HepG2 (cell line): Measurements from ENCODE around the gene HDLBP. TPM values are rescaled to one million over a fixed set of nuclear protein-coding genes. Genes with fewer than 3 reads are reported as not detected.

ENCODE experiments used
- AGO1 ChIP-seq: fragments of 200-400 bp; formaldehyde crosslinking; IDR thresholded peaks from 2 replicates; pipeline ENCODE4 v1.6.1; 2017; ENCODE audit warnings: mild to moderate bottlenecking, low read depth, low read length, moderate library complexity; ENCODE audit not compliant: poor library complexity, severe bottlenecking
- AGO2 ChIP-seq: fragments of 200-400 bp; formaldehyde crosslinking; optimal IDR thresholded peaks from 2 replicates; pipeline ENCODE3; 2017; ENCODE audit warnings: mild to moderate bottlenecking, low read depth, low read length, moderate library complexity
- AKAP8 ChIP-seq: sonication (generic); formaldehyde crosslinking; IDR thresholded peaks from 2 replicates; pipeline ENCODE4 v1.5.1; 2020; ENCODE audit warnings: mild to moderate bottlenecking, missing genetic modification reagents
- AKNA ChIP-seq: sonication (generic); formaldehyde crosslinking; IDR thresholded peaks from 2 replicates; pipeline ENCODE4 v1.4.0; 2020; ENCODE audit warnings: missing genetic modification reagents, borderline replicate concordance
- CAMTA2 ChIP-seq: sonication (generic); formaldehyde crosslinking; IDR thresholded peaks from 2 replicates; pipeline ENCODE4 v1.4.0; 2020; ENCODE audit warnings: mild to moderate bottlenecking, missing genetic modification reagents, borderline replicate concordance
- HMG20A ChIP-seq: IDR thresholded peaks from 2 replicates; pipeline ENCODE4 v1.6.1; 2016; ENCODE audit warnings: borderline replicate concordance
- NR2F1 ChIP-seq, 2 experiments: fragments of 450-650 bp in 1 of 2; formaldehyde crosslinking in 1 of 2; IDR thresholded peaks; 2 replicates each; pipeline versions ENCODE4 v1.5.0 to v1.6.1; 2016 to 2020; ENCODE audit warnings: mild to moderate bottlenecking in 1 of 2, missing compliant biosample characterization in 1 of 2, missing genetic modification reagents in 1 of 2, moderate library complexity in 1 of 2
- PAF1 ChIP-seq: IDR thresholded peaks from 2 replicates; pipeline ENCODE4 v1.6.1; 2016; ENCODE audit warnings: missing genetic modification reagents, missing compliant biosample characterization
- POGZ ChIP-seq: sonication (generic); formaldehyde crosslinking; IDR thresholded peaks from 2 replicates; pipeline ENCODE4 v1.4.0; 2020; ENCODE audit warnings: mild to moderate bottlenecking, missing genetic modification reagents
- RFX5 ChIP-seq: IDR thresholded peaks from 2 replicates; pipeline ENCODE4 v1.6.1; 2011; ENCODE audit warnings: low read depth, low read length, improper control_type of control experiment
- SMARCE1 ChIP-seq: fragments of 450-650 bp; IDR thresholded peaks from 2 replicates; pipeline ENCODE4 v1.6.1; 2017; ENCODE audit warnings: borderline replicate concordance
- SNAI1 ChIP-seq: sonication (generic); formaldehyde crosslinking; IDR thresholded peaks from 2 replicates; pipeline ENCODE4 v1.5.0; 2020; ENCODE audit warnings: mild to moderate bottlenecking, missing genetic modification reagents, borderline replicate concordance
- WIZ ChIP-seq: sonication (generic); formaldehyde crosslinking; IDR thresholded peaks from 2 replicates; pipeline ENCODE4 v1.5.1; 2020; ENCODE audit warnings: mild to moderate bottlenecking, missing genetic modification reagents
- ZBTB3 ChIP-seq: sonication (generic); formaldehyde crosslinking; IDR thresholded peaks from 2 replicates; pipeline ENCODE4 v1.4.0; 2020; ENCODE audit warnings: low read depth, mild to moderate bottlenecking, moderate library complexity, missing genetic modification reagents, borderline replicate concordance
- ZIK1 ChIP-seq: sonication (generic); formaldehyde crosslinking; IDR thresholded peaks from 2 replicates; pipeline ENCODE4 v1.5.0; 2020; ENCODE audit warnings: mild to moderate bottlenecking, low read depth, missing genetic modification reagents, borderline replicate concordance
- ZNF225 ChIP-seq: sonication (generic); formaldehyde crosslinking; IDR thresholded peaks from 2 replicates; pipeline ENCODE4 v1.4.0; 2020; ENCODE audit warnings: mild to moderate bottlenecking, missing genetic modification reagents
- ZNF441 ChIP-seq: sonication (generic); formaldehyde crosslinking; IDR thresholded peaks from 2 replicates; pipeline ENCODE4 v1.7.0; 2021; ENCODE audit warnings: missing genetic modification reagents, borderline replicate concordance
- ZNF484 ChIP-seq: sonication (generic); formaldehyde crosslinking; IDR thresholded peaks from 2 replicates; pipeline ENCODE4 v1.5.1; 2020; ENCODE audit warnings: mild to moderate bottlenecking, low read depth, missing genetic modification reagents, borderline replicate concordance
- ZNF574 ChIP-seq: sonication (generic); formaldehyde crosslinking; IDR thresholded peaks from 2 replicates; pipeline ENCODE4 v1.4.0; 2020; ENCODE audit warnings: missing genetic modification reagents
- ZNF740 ChIP-seq: sonication (generic); formaldehyde crosslinking; IDR thresholded peaks from 2 replicates; pipeline ENCODE4 v1.4.0; 2020; ENCODE audit warnings: missing genetic modification reagents
- polyA plus RNA-seq, 8 experiments: library from polyadenylated mRNA; depleted of rRNA in 3 of 8; stranded (reverse) in 7 of 8; unstranded in 1 of 8; fragments of >200 nt; fragmentation: Illumina TruSeq in 4 of 8; extraction: Trizol in 4 of 8; gene quantifications; 2 replicates each; pipeline versions ENCODE4 v1.2.1 to v1.2.3, GENCODE V29; 2011 to 2016; ENCODE audit warnings: low read depth in 4 of 8, missing spikeins in 1 of 8, mixed read lengths in 1 of 8; ENCODE audit not compliant: insufficient read depth in 1 of 8
- total RNA-seq, 5 experiments: library from RNA; depleted of rRNA; stranded (reverse); fragments of >200 nt; fragmentation: Illumina TruSeq; extraction: Trizol; gene quantifications; 2 replicates each; pipeline ENCODE4 v1.2.3, GENCODE V29; 2016; ENCODE audit warnings: low read depth in 1 of 5

Gene HDLBP
- total and polyA plus RNA-seq, 2 of the 13 experiments (the other 11 are each of a cell fraction or from before 2014, with no cell fraction given): 464 to 707 TPM

GRCh38 chr2:241226723-241227572, 88.5 kb downstream of the HDLBP start (continued):
- TF ChIP-seq ZNF484 (no peak), SMARCE1 (no peak), ZNF441 (CRISPR knock-in tag) (no peak), PAF1 (no peak; the same call in 1 of the 2 replicates), POGZ (no peak), RFX5 (no peak), NR2F1 (CRISPR knock-in tag; IDR thresholded peaks at IDR 0.05) (no peak), AGO1 (peak; percentile 89), SNAI1 (no peak), ZIK1 (CRISPR knock-in tag) (no peak), WIZ (CRISPR knock-in tag) (no peak), CAMTA2 (CRISPR knock-in tag) (no peak), ZBTB3 (CRISPR knock-in tag) (no peak), ZNF574 (CRISPR knock-in tag) (no peak), AGO2 (peak; percentile 87), HMG20A (no peak), AKNA (CRISPR knock-in tag) (no peak), ZNF225 (CRISPR knock-in tag) (no peak), ZNF740 (CRISPR knock-in tag) (0 out of 2 replicates have a peak, but pooled peaks have one; percentile 51), AKAP8 (CRISPR knock-in tag) (0 out of 2 replicates have a peak, but pooled peaks have one; percentile 14)
